Calu3 (cell line): ENCODE measurements around the gene TSPY4. TPM values are rescaled to one million over a fixed set of nuclear protein-coding genes. Genes with fewer than 3 reads are reported as not detected.
"Not testable (repeated sequence)": the region's sequence is repeated elsewhere in the genome, so short reads cannot be mapped to it uniquely, and the experiment has no call there.

Experiments used
- Bru-seq: library from RNA; stranded (reverse); fragments of 400-500 nt; gene quantifications from one replicate; lab custom pipeline; 2021; lab: Mats Ljungman, UMichigan
- BruChase-seq, 2 experiments: library from RNA; stranded (reverse); fragments of 400-500 nt; gene quantifications; one replicate each; lab custom pipeline; 2021; lab: Mats Ljungman, UMichigan
- BruUV-seq: library from RNA; stranded (reverse); fragments of 400-500 nt; replicated peaks from 2 replicates; lab custom pipeline; 2021; lab: Mats Ljungman, UMichigan
- CTCF ChIA-PET: fragments of 300-600 bp; sonication (Branson Sonifier 250); formaldehyde crosslinking; loops from one replicate; lab custom pipeline; 2022; ENCODE audit warnings: antibody characterized with exemption; lab: Charles Lee
- DNase-seq: peaks from one replicate; pipeline ENCODE4 v3.0.0; 2022
- H3K27ac Mint-ChIP-seq: one replicate; pipeline ENCODE4 v1.8.0; 2022; ENCODE audit warnings: mixed read lengths; ENCODE audit not compliant: unreplicated experiment
- H3K27me3 Mint-ChIP-seq: one replicate; pipeline ENCODE4 v1.8.0; 2022; ENCODE audit warnings: mixed read lengths; ENCODE audit not compliant: unreplicated experiment
- H3K36me3 Mint-ChIP-seq: one replicate; pipeline ENCODE4 v1.8.0; 2022; ENCODE audit warnings: mild to moderate bottlenecking, moderate library complexity, mixed read lengths; ENCODE audit not compliant: insufficient read depth, unreplicated experiment
- H3K4me1 Mint-ChIP-seq: one replicate; pipeline ENCODE4 v1.8.0; 2022; ENCODE audit warnings: mild to moderate bottlenecking, low read depth, mixed read lengths; ENCODE audit not compliant: unreplicated experiment
- H3K4me3 Mint-ChIP-seq: one replicate; pipeline ENCODE4 v1.8.0; 2022; ENCODE audit warnings: mild to moderate bottlenecking, low read depth, moderate library complexity, mixed read lengths; ENCODE audit not compliant: unreplicated experiment
- H3K9me3 Mint-ChIP-seq: one replicate; pipeline ENCODE4 v1.8.0; 2022; ENCODE audit warnings: low read depth, mixed read lengths; ENCODE audit not compliant: unreplicated experiment
- CTCF ChIP-seq: fragments of 200-600 bp; IDR thresholded peaks from one replicate; pipeline ENCODE4 v1.8.0; 2022; ENCODE audit warnings: antibody characterized with exemption; ENCODE audit not compliant: unreplicated experiment
- intact Hi-C: fragments of 100-400 bp; cut with micrococcal nuclease; formaldehyde crosslinking; loops from one replicate; pipeline ENCODE4 v1.10.0; 2022; ENCODE audit not compliant: unreplicated experiment
- long read RNA-seq: library from polyadenylated mRNA; stranded (forward); transcript quantifications from one replicate; pipeline ENCODE4 v2.0.0, GENCODE V29; 2022
- total RNA-seq: library from RNA; stranded (reverse); gene quantifications from 2 replicates; pipeline ENCODE4 v1.2.3, GENCODE V29; 2022

The TSPY4 gene
- not detected in 2 replicates for total RNA-seq
- not detected for Bru-seq, nascent RNA
- BruChase-seq, experiment 1, labeled RNA remaining after a 6-hour chase: not detected
- BruChase-seq, experiment 2, labeled RNA remaining after a 2-hour chase: not detected
- long read RNA-seq: 0 reads

- H3K9me3 Mint-ChIP-seq, H3K4me1 Mint-ChIP-seq, DNase-seq, intact Hi-C loops, H3K27ac Mint-ChIP-seq, H3K4me3 Mint-ChIP-seq, H3K27me3 Mint-ChIP-seq, CTCF ChIA-PET, H3K36me3 Mint-ChIP-seq, BruUV-seq: not testable (repeated sequence)
These were observed at the start of gene TSPY4 for GRCh38 chrY:9337164-9337563. TSS of gene TSPY4 (plus strand) at chrY:9337464. CDS start at chrY:9337510, 46 bp downstream.

- H3K4me1 Mint-ChIP-seq: no peaks in the 10 kb centered on the region
- H3K27me3 Mint-ChIP-seq: no peaks in the 10 kb centered on the region
- no peaks in the 10 kb centered on the region for H3K36me3 Mint-ChIP-seq
- BruUV-seq: no TSS peak
- no peak overlapping the region for H3K27ac Mint-ChIP-seq
- H3K4me3 Mint-ChIP-seq: no peak overlapping the region
- TF ChIP-seq CTCF: no peak
- intact Hi-C loops: no loop called here
- no peaks in the 10 kb centered on the region for H3K9me3 Mint-ChIP-seq
- DNase-seq: no peak
- CTCF ChIA-PET: no interaction called here
These were observed 16.3 kb upstream of the TSPY4 start for GRCh38 chrY:9320996-9321395.

GRCh38 chrY:9357497-9357896 lies 20.2 kb downstream of the TSPY4 start, which contains the start of gene TSPY8:
TSS of gene TSPY8 (plus strand) at chrY:9357797. CDS start at chrY:9357843, 46 bp downstream.
- BruUV-seq: not testable (repeated sequence)

More at GRCh38 chrY:9357497-9357896, 20.2 kb downstream of the TSPY4 start, which contains the start of gene TSPY8:
- H3K27me3 Mint-ChIP-seq, H3K4me1 Mint-ChIP-seq, H3K9me3 Mint-ChIP-seq, CTCF ChIA-PET, H3K36me3 Mint-ChIP-seq, H3K4me3 Mint-ChIP-seq, intact Hi-C loops, H3K27ac Mint-ChIP-seq, DNase-seq: not testable (repeated sequence)

Other genes with a start within 250 kb of the TSPY4 start
- gene TSPY8, start 20.3 kb downstream of the TSPY4 start, total RNA-seq: not detected in 2 replicates
- not detected in 2 replicates for gene TSPY3, start 61.0 kb downstream of the TSPY4 start, total RNA-seq
- not detected in 2 replicates for gene TSPY1, start 129.5 kb downstream of the TSPY4 start, total RNA-seq
- gene TSPY9, start 149.8 kb downstream of the TSPY4 start, total RNA-seq: not detected in 2 replicates
- not detected in 2 replicates for gene TSPY10, start 190.4 kb downstream of the TSPY4 start, total RNA-seq